H9 (cell line): ENCODE data around the gene GRB14. TPM values are rescaled to one million over a fixed set of nuclear protein-coding genes. Genes with fewer than 3 reads are reported as not detected.

ENCODE experiments used
- DNase-seq: peaks from one replicate; pipeline ENCODE4 v3.0.0-alpha.2; 2017
- H2AFZ ChIP-seq: one replicate; pipeline ENCODE4 v1.6.1; 2013; ENCODE audit warnings: mild to moderate bottlenecking, low read length, control low read depth, moderate library complexity
- H2AK5ac ChIP-seq: 2 replicates; pipeline ENCODE4 v1.6.1; 2013; ENCODE audit warnings: low read length, control low read depth, mixed read lengths; ENCODE audit not compliant: insufficient read length
- H2BK120ac ChIP-seq: one replicate; pipeline ENCODE4 v1.6.1; 2013; ENCODE audit warnings: low read depth, mild to moderate bottlenecking, low read length, control low read depth, inconsistent platforms; ENCODE audit not compliant: poor library complexity, severe bottlenecking
- H2BK12ac ChIP-seq: 2 replicates; pipeline ENCODE4 v1.6.1; 2013; ENCODE audit warnings: low read length, control low read depth, mixed read lengths, low read depth; ENCODE audit not compliant: insufficient read length
- H2BK15ac ChIP-seq: 2 replicates; pipeline ENCODE4 v1.6.1; 2013; ENCODE audit warnings: low read depth, low read length, control low read depth
- H2BK20ac ChIP-seq: one replicate; pipeline ENCODE4 v1.6.1; 2013; ENCODE audit warnings: low read depth, mild to moderate bottlenecking, low read length, control low read depth, inconsistent platforms; ENCODE audit not compliant: poor library complexity, severe bottlenecking
- H2BK5ac ChIP-seq: 2 replicates; pipeline ENCODE4 v1.6.1; 2013; ENCODE audit warnings: low read length, control low read depth, mixed read lengths; ENCODE audit not compliant: insufficient read length
- H3K14ac ChIP-seq: 2 replicates; pipeline ENCODE4 v1.6.1; 2013; ENCODE audit warnings: low read length, control low read depth; ENCODE audit not compliant: insufficient read depth
- H3K18ac ChIP-seq: 2 replicates; pipeline ENCODE4 v1.6.1; 2013; ENCODE audit warnings: low read depth, mild to moderate bottlenecking, mixed read lengths, low read length, control low read depth; ENCODE audit not compliant: insufficient read length
- H3K23ac ChIP-seq: 2 replicates; pipeline ENCODE4 v1.6.1; 2013; ENCODE audit warnings: low read length, control low read depth, mixed read lengths, low read depth; ENCODE audit not compliant: insufficient read length
- H3K23me2 ChIP-seq: 2 replicates; pipeline ENCODE4 v1.6.1; 2013; ENCODE audit warnings: low read depth, mild to moderate bottlenecking, mixed read lengths, low read length, control low read depth; ENCODE audit not compliant: insufficient read length, poor library complexity, severe bottlenecking
- H3K27ac ChIP-seq: 2 replicates; pipeline ENCODE4 v1.5.1; 2013; ENCODE audit warnings: low read length, control low read depth, mixed read lengths, low read depth; ENCODE audit not compliant: insufficient read length
- H3K27me3 ChIP-seq: 2 replicates; pipeline ENCODE4 v1.6.1; 2013; ENCODE audit warnings: low read length, control low read depth, inconsistent platforms; ENCODE audit not compliant: insufficient read depth
- H3K4ac ChIP-seq: 2 replicates; pipeline ENCODE4 v1.6.1; 2013; ENCODE audit warnings: low read depth, mild to moderate bottlenecking, control low read depth, inconsistent platforms, low read length, moderate library complexity
- H3K4me1 ChIP-seq: 2 replicates; pipeline ENCODE4 v1.6.1; 2013; ENCODE audit warnings: low read length, control low read depth, inconsistent platforms; ENCODE audit not compliant: insufficient read depth
- H3K4me2 ChIP-seq: 2 replicates; pipeline ENCODE4 v1.6.1; 2013; ENCODE audit warnings: low read length, control low read depth, mixed read lengths; ENCODE audit not compliant: insufficient read length, insufficient read depth
- H3K56ac ChIP-seq: 2 replicates; pipeline ENCODE4 v1.6.1; 2013; ENCODE audit warnings: low read depth, mild to moderate bottlenecking, mixed read lengths, low read length, control low read depth; ENCODE audit not compliant: insufficient read length
- H3K79me1 ChIP-seq: 2 replicates; pipeline ENCODE4 v1.6.1; 2013; ENCODE audit warnings: low read depth, mild to moderate bottlenecking, moderate library complexity, low read length, control low read depth, inconsistent platforms; ENCODE audit not compliant: insufficient read depth, poor library complexity, severe bottlenecking
- H3K79me2 ChIP-seq: 2 replicates; pipeline ENCODE4 v1.6.1; 2013; ENCODE audit warnings: low read length, control low read depth, inconsistent platforms; ENCODE audit not compliant: insufficient read depth
- H3K9ac ChIP-seq: 2 replicates; pipeline ENCODE4 v1.6.1; 2013; ENCODE audit warnings: low read length, control low read depth, mixed read lengths; ENCODE audit not compliant: insufficient read length; ENCODE audit errors: extremely low read depth
- H3K9me3 ChIP-seq: one replicate; pipeline ENCODE4 v1.6.1; 2013; ENCODE audit warnings: low read depth, low read length, inconsistent platforms; ENCODE audit not compliant: control insufficient read depth
- H3T11ph ChIP-seq: one replicate; pipeline ENCODE4 v1.6.1; 2013; ENCODE audit warnings: mild to moderate bottlenecking, low read length, control low read depth, inconsistent platforms
- H4K20me1 ChIP-seq: one replicate; pipeline ENCODE4 v1.6.1; 2013; ENCODE audit not compliant: control insufficient read depth, insufficient read length, insufficient read depth
- H4K5ac ChIP-seq: 2 replicates; pipeline ENCODE4 v1.6.1; 2013; ENCODE audit warnings: low read depth, mild to moderate bottlenecking, mixed read lengths, low read length, control low read depth; ENCODE audit not compliant: insufficient read length
- H4K8ac ChIP-seq: replicated peaks from 2 replicates; pipeline ENCODE4 v1.6.1; 2013; ENCODE audit warnings: low read length, control low read depth, mixed read lengths, low read depth; ENCODE audit not compliant: insufficient read length
- H4K91ac ChIP-seq: 2 replicates; pipeline ENCODE4 v1.6.1; 2013; ENCODE audit warnings: low read depth, mild to moderate bottlenecking, moderate library complexity, mixed read lengths, low read length, control low read depth; ENCODE audit not compliant: insufficient read length
- H3K27ac Mint-ChIP-seq, 3 experiments: 2 replicates in 2 of 3; 3 replicates in 1 of 3; pipeline ENCODE4 v1.8.0; 2020 to 2021; ENCODE audit warnings: mixed read lengths in 3 of 3, mild to moderate bottlenecking in 1 of 3, moderate library complexity in 1 of 3
- H3K27me3 Mint-ChIP-seq: 2 replicates; pipeline ENCODE4 v1.8.0; 2021; ENCODE audit warnings: low read depth, mild to moderate bottlenecking, moderate library complexity, mixed read lengths
- H3K36me3 Mint-ChIP-seq, 3 experiments: 2 replicates in 2 of 3; 3 replicates in 1 of 3; pipeline ENCODE4 v1.8.0; 2020 to 2021; ENCODE audit warnings: low read depth in 3 of 3, mixed read lengths in 3 of 3; ENCODE audit not compliant: insufficient read depth in 1 of 3
- H3K4me1 Mint-ChIP-seq, 2 experiments: 2 replicates each; pipeline ENCODE4 v1.8.0; 2020; ENCODE audit warnings: mixed read lengths in 2 of 2
- H3K4me3 Mint-ChIP-seq, 2 experiments: 2 replicates in 1 of 2; 3 replicates in 1 of 2; pipeline ENCODE4 v1.8.0; 2020 to 2021; ENCODE audit warnings: mild to moderate bottlenecking in 2 of 2, mixed read lengths in 2 of 2, moderate library complexity in 1 of 2
- H3K9me3 Mint-ChIP-seq, 2 experiments: 2 replicates in 1 of 2; 3 replicates in 1 of 2; pipeline ENCODE4 v1.8.0; 2020; ENCODE audit warnings: mild to moderate bottlenecking in 2 of 2, mixed read lengths in 2 of 2, moderate library complexity in 1 of 2
- WGBS: extraction: QIAGEN DNeasy Blood & Tissue Kit; methylation state at CpG from one replicate; pipeline ENCODE4 v1.1.7; 2013; ENCODE audit warnings: missing lambda C conversion rate, low lambda C conversion rate, mixed read lengths; ENCODE audit not compliant: insufficient read length; ENCODE audit errors: extremely low coverage; 5-methylcytosine and 5-hydroxymethylcytosine counted together
- total RNA-seq: library from RNA; stranded (reverse); gene quantifications from 2 replicates; pipeline ENCODE4 v1.2.1, GENCODE V29; 2021
- TF ChIP-seq, protein P1 (sequence below): fragments of 200-600 bp; sonication (generic); conservative IDR thresholded peaks from 3 replicates; pipeline ENCODE4 v1.8.0; 2021; ENCODE audit warnings: antibody characterized with exemption, mild to moderate bottlenecking

The GRB14 gene
- total RNA-seq, 1 experiment from 2014 or later, result 7.6 TPM

DNA sequence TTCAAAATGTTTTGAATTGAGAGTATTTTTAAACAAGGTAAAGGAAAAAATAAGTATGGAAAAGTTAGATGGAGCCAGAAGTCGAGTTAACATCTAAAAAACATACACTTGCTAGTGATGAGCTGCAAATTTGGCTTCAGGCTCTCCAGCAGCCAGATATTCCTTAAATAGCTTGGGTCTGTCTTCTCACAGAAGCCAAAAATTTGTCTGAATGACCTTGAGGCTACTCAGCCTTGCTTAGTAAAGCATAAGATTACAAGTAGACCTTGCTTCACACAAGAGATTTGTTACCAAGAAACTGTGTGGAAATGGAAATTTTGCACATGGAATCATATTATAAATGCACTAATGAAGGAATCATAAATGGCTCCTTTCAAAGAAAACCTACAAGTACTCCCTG, 40.8 kb upstream of the GRB14 start:
- H3K27me3 ChIP-seq, result no peaks in the 10 kb centered on the region
- Mint-ChIP-seq H3K27me3 (no peaks in the 10 kb centered on the region), H3K36me3 (peaks cover 0 to 9% (median 5%) of the 10 kb centered on the region in 3 experiments; a peak in 4 of 7 replicates), H3K4me3 (no peak overlapping the region), H3K4me1 (peaks cover 4 to 8% of the 10 kb centered on the region in 2 experiments; a peak in 3 of 4 replicates), H3K27ac (no peak overlapping the region), H3K9me3 (0 out of 5 replicates have a peak, but pooled peaks cover 0 to 4% of the 10 kb centered on the region in 2 experiments)
- H3K14ac ChIP-seq, result no peak overlapping the region
- no peak overlapping the region for H2BK5ac ChIP-seq
- no peak overlapping the region for H3K18ac ChIP-seq
- H4K20me1 ChIP-seq, result no peaks in the 10 kb centered on the region
- TF ChIP-seq, protein P1, sequence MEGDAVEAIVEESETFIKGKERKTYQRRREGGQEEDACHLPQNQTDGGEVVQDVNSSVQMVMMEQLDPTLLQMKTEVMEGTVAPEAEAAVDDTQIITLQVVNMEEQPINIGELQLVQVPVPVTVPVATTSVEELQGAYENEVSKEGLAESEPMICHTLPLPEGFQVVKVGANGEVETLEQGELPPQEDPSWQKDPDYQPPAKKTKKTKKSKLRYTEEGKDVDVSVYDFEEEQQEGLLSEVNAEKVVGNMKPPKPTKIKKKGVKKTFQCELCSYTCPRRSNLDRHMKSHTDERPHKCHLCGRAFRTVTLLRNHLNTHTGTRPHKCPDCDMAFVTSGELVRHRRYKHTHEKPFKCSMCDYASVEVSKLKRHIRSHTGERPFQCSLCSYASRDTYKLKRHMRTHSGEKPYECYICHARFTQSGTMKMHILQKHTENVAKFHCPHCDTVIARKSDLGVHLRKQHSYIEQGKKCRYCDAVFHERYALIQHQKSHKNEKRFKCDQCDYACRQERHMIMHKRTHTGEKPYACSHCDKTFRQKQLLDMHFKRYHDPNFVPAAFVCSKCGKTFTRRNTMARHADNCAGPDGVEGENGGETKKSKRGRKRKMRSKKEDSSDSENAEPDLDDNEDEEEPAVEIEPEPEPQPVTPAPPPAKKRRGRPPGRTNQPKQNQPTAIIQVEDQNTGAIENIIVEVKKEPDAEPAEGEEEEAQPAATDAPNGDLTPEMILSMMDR, result no peak
- WGBS, result no CpG with 5 or more reads among the region's 1 CpG
- no peaks in the 10 kb centered on the region for H3K9me3 ChIP-seq
- no peak overlapping the region for H3K4ac ChIP-seq
- H2AK5ac ChIP-seq, result no peak overlapping the region
- H3T11ph ChIP-seq, result no peak overlapping the region
- no peak overlapping the region for H2BK12ac ChIP-seq
- H3K9ac ChIP-seq, result no peak overlapping the region
- no peaks in the 10 kb centered on the region for H3K79me1 ChIP-seq
- H3K27ac ChIP-seq, result no peak overlapping the region
- no peak overlapping the region for H4K91ac ChIP-seq
- no peak overlapping the region for H2BK120ac ChIP-seq
- no peak overlapping the region for H4K5ac ChIP-seq
- H4K8ac ChIP-seq, result no peak overlapping the region
- H2BK20ac ChIP-seq, result no peak overlapping the region
- H3K4me2 ChIP-seq, result no peak overlapping the region
- H2AFZ ChIP-seq, result no peak overlapping the region
- H3K4me1 ChIP-seq, result no peaks in the 10 kb centered on the region
- no peak for DNase-seq
- H3K79me2 ChIP-seq, result no peaks in the 10 kb centered on the region
- no peak overlapping the region for H3K23ac ChIP-seq
- no peaks in the 10 kb centered on the region for H3K23me2 ChIP-seq
- no peak overlapping the region for H2BK15ac ChIP-seq
- no peak overlapping the region for H3K56ac ChIP-seq
